ENCODE measurements around the gene P4HA1. TPM values are rescaled to one million over a fixed set of nuclear protein-coding genes. Genes with fewer than 3 reads are reported as not detected.

P4HA1 gene
- total RNA-seq, 1 experiment from 2014 or later = 58.5 TPM

GRCh38 chr10:73139251-73139650, 42.6 kb upstream of the P4HA1 start:
- DNase-seq (ENCODE audit: low read depth, low spot score) = no peak
- intact Hi-C loops (cut with micrococcal nuclease; ENCODE audit: unreplicated experiment) (no loop called here), in situ Hi-C loops (cut with HindIII; ENCODE audit: low pct_unique_long_range_greater_than_20kb, low sequenced_read_pairs) (no loop called here)
- CTCF ChIA-PET = no interaction called here
- H3K36me3 ChIP-seq (ENCODE audit: control insufficient read depth, insufficient read depth, low read length) = peaks cover 49% of the 10 kb centered on the region
- ATAC-seq = no peak
- BruUV-seq (replicated peaks) = no TSS peak
- H3K27ac ChIP-seq (ENCODE audit: low read length) = no peak overlapping the region
- H3K9me3 ChIP-seq (ENCODE audit: control insufficient read depth, insufficient read depth, low read depth, low read length) = no peaks in the 10 kb centered on the region
- no peak overlapping the region for H3K4me3 ChIP-seq (ENCODE audit: low read depth in 2 of 2, low read length in 2 of 2)
- TF ChIP-seq REST (IDR thresholded peaks at IDR 0.05; ENCODE audit: insufficient read depth in 1 of 2, low read depth in 2 of 2, low read length in 1 of 2) = no peak
- TF ChIP-seq SIN3A (IDR thresholded peaks at IDR 0.05; ENCODE audit: borderline replicate concordance, insufficient read depth, low read depth, low read length) = no peak
- TF ChIP-seq POLR2AphosphoS5 (IDR thresholded peaks at IDR 0.05; ENCODE audit: low read depth, low read length) = no peak
- TF ChIP-seq TCF7L2 (IDR thresholded peaks at IDR 0.05; ENCODE audit: low read depth, low read length) = no peak
- TF ChIP-seq CTCF (IDR thresholded peaks at IDR 0.05) = no peak
- POLR2A ChIA-PET = interaction anchor here (0.6 to 0.7 kb wide), 2 partner anchors 132 to 586 kb away, joined by 4 to 11 read pairs; no protein-coding TSS in a partner anchor
- H3K4me1 ChIP-seq (ENCODE audit: control insufficient read depth, insufficient read depth, low read length) = no peaks in the 10 kb centered on the region
- H3K27me3 ChIP-seq (ENCODE audit: control insufficient read depth, insufficient read depth, low read length) = no peaks in the 10 kb centered on the region

- TF ChIP-seq POLR2AphosphoS5 (IDR thresholded peaks at IDR 0.05; ENCODE audit: low read depth, low read length) (no peak), TCF7L2 (IDR thresholded peaks at IDR 0.05; ENCODE audit: low read depth, low read length) (no peak), REST (IDR thresholded peaks at IDR 0.05; ENCODE audit: insufficient read depth in 1 of 2, low read depth in 2 of 2, low read length in 1 of 2) (no peak), CTCF (IDR thresholded peaks at IDR 0.05) (no peak), SIN3A (IDR thresholded peaks at IDR 0.05; ENCODE audit: borderline replicate concordance, insufficient read depth, low read depth, low read length) (no peak)
- DNase-seq (ENCODE audit: low read depth, low spot score) (no peak), ATAC-seq (no peak)
- H3K4me3 ChIP-seq (ENCODE audit: low read depth in 2 of 2, low read length in 2 of 2) = no peak overlapping the region
- H3K27ac ChIP-seq (ENCODE audit: low read length) = no peak overlapping the region
- no peaks in the 10 kb centered on the region for H3K9me3 ChIP-seq (ENCODE audit: control insufficient read depth, insufficient read depth, low read depth, low read length)
- ChIA-PET POLR2A (interaction anchor here (0.6 kb wide), 1 partner anchor 53 kb away, joined by 3 read pairs; no protein-coding TSS in a partner anchor), CTCF (no interaction called here)
- no TSS peak for BruUV-seq (replicated peaks)
- in situ Hi-C loops (cut with HindIII; ENCODE audit: low pct_unique_long_range_greater_than_20kb, low sequenced_read_pairs) (no loop called here), intact Hi-C loops (cut with micrococcal nuclease; ENCODE audit: unreplicated experiment) (no loop called here)
- H3K36me3 ChIP-seq (ENCODE audit: control insufficient read depth, insufficient read depth, low read length) = peaks cover 63% of the 10 kb centered on the region
- no peaks in the 10 kb centered on the region for H3K27me3 ChIP-seq (ENCODE audit: control insufficient read depth, insufficient read depth, low read length)
- peaks cover 7% of the 10 kb centered on the region for H3K4me1 ChIP-seq (ENCODE audit: control insufficient read depth, insufficient read depth, low read length)
Measured at GRCh38 chr10:73136627-73137026, 40.0 kb upstream of the P4HA1 start.
